ENCODE measurements around the gene TIGD7. TPM values are rescaled to one million over a fixed set of nuclear protein-coding genes. Genes with fewer than 3 reads are reported as not detected.

Gene TIGD7
- total and polyA plus RNA-seq, 2 of the 13 experiments (the other 11 are each of a cell fraction or from before 2014, with no cell fraction given), result not detected

- TF ChIP-seq PAXIP1 (CRISPR knock-in tag; conservative IDR thresholded peaks at IDR 0.05), result peak; percentile 68
- no peak for TF ChIP-seq BCLAF1 (IDR thresholded peaks at IDR 0.05)
- no peak for TF ChIP-seq SSRP1 (CRISPR knock-in tag; IDR thresholded peaks at IDR 0.05)
- TF ChIP-seq SP1 (IDR thresholded peaks at IDR 0.05), result no peak
- TF ChIP-seq SP1 (CRISPR knock-in tag; IDR thresholded peaks at IDR 0.05), result peak; percentile 64
- TF ChIP-seq STAT6 (CRISPR knock-in tag; IDR thresholded peaks at IDR 0.05; ENCODE audit: borderline replicate concordance), result 0 out of 2 replicates have a peak, but pooled peaks have one; percentile 70
- no peak for TF ChIP-seq ZSCAN22 (CRISPR knock-in tag; IDR thresholded peaks at IDR 0.05)
- TF ChIP-seq HNF4A (CRISPR knock-in tag; IDR thresholded peaks at IDR 0.05), result peak; percentile 38
- TF ChIP-seq ZBTB1 (CRISPR knock-in tag; IDR thresholded peaks at IDR 0.05; ENCODE audit: borderline replicate concordance), result no peak
- TF ChIP-seq KDM4B (CRISPR knock-in tag; IDR thresholded peaks at IDR 0.05), result no peak
- no peak for TF ChIP-seq CHD2 (IDR thresholded peaks at IDR 0.05; ENCODE audit: low read depth, low read length)
- TF ChIP-seq ZNF749 (CRISPR knock-in tag; IDR thresholded peaks at IDR 0.05; ENCODE audit: borderline replicate concordance), result no peak
- no peak for TF ChIP-seq ZNF841 (CRISPR knock-in tag; IDR thresholded peaks at IDR 0.05; ENCODE audit: borderline replicate concordance)
- TF ChIP-seq NFKB2 (CRISPR knock-in tag; IDR thresholded peaks at IDR 0.05; ENCODE audit: borderline replicate concordance), result peak; percentile 78; the same call in 1 of the 2 replicates
- peak; percentile 78 for TF ChIP-seq MNT (IDR thresholded peaks at IDR 0.05)
- TF ChIP-seq TOPORS (CRISPR knock-in tag; IDR thresholded peaks at IDR 0.05), result 0 out of 2 replicates have a peak, but pooled peaks have one; percentile 28
- TF ChIP-seq ZNF17 (CRISPR knock-in tag; IDR thresholded peaks at IDR 0.05), result no peak
- no peak for TF ChIP-seq TERF1 (CRISPR knock-in tag; IDR thresholded peaks at IDR 0.05)
Measured at GRCh38 chr16:3282730-3283542, 22.3 kb downstream of the TIGD7 start, which contains the start of gene ZNF263 (continued).

All from HepG2 (cell line).